GM18505 (cell line): ENCODE results near the gene ZNF746.
"Not testable (repeated sequence)": the region's sequence is repeated elsewhere in the genome, so short reads cannot be mapped to it uniquely, and the experiment has no call there.

Experiments
- ATAC-seq: cut with Tn5 transposase; IDR thresholded peaks from one replicate; pipeline ENCODE4 v1.9.1; 2021; ENCODE audit not compliant: unreplicated experiment
- POLR2A ChIP-seq: IDR thresholded peaks from 4 replicates; pipeline ENCODE4 v1.6.1; 2011; ENCODE audit warnings: borderline replicate concordance; ENCODE audit not compliant: insufficient read depth, insufficient read length; ENCODE audit errors: extremely low read depth

ZNF746 gene

DNA sequence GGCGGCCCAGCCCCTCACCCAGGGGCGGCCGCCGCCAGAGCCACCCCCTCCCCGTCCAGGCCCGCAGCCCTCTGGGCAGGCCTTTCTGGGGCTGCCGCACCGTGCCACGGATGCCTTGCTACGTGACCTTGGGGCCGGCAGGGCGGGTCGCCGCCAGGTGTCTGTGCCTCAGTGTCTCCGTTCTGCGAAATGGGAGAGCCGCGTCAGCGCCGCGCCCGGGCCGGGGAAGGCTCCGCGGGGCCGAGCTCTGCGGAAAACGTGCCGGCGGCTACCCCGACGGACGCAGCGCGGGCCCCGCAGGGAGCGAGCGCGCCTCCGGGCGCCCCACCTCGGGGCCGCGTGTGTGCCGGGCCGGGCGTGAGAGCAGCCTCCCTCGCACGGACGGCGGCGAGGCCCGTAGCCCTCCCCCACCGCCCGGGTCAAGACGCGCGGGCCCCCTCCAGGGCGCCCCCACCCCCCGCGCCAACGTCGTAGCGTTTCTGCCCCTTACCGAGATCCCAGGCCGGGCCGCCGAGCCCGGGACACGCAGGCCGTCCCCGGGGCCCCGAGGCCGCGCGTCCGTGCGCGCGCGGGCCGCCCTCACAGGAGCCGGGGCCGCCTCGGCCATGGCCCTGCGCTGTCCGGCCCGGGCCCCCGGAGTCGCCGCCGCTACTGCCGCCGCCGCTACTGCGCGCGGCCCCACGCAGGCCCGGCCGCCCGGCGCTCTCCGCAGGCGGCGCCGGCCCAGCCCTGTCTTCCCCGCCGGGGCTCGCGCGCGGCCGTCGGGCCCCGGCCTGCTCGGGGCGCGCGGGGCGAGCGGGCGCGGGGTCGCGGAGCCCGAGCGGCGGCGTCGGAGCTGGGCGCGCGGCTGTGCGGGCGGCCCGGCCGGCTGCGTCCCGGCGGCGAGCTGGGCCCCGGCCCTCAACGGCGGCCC lies 37.8 kb downstream of the ZNF746 start:
- peak; percentile 37 for ATAC-seq

DNA sequence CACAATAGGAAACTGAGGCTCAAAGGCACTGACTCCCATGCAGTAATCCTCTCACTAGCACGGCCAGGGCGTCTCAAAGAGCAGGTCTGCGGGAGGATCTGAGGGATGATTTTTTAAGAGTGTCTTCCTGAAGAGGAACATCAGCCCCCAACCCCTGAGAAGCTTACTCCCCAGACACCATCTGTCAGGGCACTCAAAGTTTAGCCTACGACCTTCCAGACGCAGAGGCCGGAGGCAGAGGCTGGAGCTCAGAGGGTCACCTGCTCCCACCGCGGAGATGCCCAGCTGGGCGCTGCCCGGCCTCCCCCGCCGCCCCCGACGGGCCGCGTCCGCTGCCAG lies 38.4 kb downstream of the ZNF746 start:
- ATAC-seq: no peak
- TF ChIP-seq POLR2A: no peak

More for the DNA sequence above, 37.8 kb downstream of the ZNF746 start:
- TF ChIP-seq POLR2A: peak; percentile 35

DNA sequence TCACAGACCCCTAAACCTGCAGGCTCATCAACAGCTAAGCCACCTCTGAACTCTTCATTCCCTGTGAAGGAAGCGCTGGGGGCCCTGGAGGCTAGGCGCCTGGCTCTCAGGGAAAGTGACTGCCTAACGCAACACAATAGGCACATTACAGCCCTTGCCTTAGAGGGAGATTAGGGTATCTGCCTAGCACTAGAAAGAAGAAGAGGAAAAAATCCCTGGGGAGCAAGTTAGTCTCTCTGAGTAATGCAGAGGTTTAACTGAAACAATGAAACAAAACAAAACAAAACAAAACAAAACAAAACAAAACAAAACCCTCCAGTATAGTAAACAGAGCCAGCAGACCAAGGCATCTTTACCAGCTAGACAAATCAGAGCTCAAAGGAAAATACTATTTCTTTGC lies 39.4 kb downstream of the ZNF746 start:
- no peak for TF ChIP-seq POLR2A
- ATAC-seq: no peak

DNA sequence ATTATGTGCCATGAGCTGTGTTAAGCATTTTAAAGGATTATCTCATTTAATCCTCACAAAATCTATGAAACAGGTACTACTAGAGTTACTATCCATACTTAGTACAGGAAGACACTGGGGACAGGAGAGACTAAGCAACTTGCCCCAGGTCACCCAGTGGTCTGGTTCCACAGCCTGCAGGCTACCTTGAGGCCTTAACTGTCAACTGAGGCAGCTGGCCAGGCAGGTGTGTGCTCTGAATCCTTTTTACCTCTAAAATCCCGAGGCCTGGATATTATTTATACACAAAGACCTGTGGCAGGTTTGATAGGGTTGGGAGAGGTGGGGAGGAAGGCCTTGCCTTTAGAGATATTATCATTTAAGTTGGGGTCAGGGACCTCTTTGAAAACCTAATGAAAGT lies 39.8 kb downstream of the ZNF746 start:
- TF ChIP-seq POLR2A: no peak
- ATAC-seq: no peak

DNA sequence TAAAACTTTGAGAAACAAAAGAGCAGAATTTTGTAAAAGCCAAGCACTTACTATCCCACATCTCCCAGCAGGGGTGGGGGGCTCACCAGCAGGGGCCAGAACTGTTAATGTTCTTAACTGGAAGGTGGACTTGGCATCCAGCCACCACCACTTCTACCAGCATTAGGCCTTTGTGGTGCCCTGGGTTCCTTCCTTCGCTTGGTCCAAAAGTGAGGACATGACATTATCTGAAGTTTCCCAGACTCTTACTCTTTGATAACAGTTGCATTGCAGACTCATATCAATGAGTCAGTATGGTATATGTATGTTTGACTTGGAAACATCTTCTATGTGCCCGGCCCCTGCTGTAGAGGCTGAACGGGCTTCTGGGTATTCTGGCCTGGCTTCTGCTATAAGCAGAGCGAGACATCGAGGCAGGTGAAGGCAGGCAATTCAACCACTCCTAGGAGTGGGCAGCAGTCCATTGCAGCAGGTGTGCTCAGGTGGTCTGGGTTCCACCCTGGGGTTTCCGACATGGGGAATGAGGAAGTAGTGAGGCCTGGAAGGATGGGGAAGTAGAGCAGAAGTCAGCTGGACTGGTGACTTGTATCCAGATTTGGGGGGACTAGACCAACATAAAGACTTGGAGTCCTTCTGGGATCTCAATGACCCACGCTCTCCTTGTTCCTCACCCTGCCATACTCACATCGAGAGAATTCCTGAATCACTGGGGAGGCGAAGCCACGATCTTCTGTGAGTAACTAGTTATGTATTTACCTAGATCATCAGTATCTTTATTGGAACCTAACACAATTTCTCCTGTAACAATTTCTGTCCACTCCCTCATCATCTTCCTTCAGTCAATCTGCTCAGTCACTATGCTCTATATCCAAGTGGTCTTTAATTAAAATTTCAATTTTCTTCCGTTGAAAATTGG lies 40.8 kb downstream of the ZNF746 start:
- no peak for ATAC-seq

DNA sequence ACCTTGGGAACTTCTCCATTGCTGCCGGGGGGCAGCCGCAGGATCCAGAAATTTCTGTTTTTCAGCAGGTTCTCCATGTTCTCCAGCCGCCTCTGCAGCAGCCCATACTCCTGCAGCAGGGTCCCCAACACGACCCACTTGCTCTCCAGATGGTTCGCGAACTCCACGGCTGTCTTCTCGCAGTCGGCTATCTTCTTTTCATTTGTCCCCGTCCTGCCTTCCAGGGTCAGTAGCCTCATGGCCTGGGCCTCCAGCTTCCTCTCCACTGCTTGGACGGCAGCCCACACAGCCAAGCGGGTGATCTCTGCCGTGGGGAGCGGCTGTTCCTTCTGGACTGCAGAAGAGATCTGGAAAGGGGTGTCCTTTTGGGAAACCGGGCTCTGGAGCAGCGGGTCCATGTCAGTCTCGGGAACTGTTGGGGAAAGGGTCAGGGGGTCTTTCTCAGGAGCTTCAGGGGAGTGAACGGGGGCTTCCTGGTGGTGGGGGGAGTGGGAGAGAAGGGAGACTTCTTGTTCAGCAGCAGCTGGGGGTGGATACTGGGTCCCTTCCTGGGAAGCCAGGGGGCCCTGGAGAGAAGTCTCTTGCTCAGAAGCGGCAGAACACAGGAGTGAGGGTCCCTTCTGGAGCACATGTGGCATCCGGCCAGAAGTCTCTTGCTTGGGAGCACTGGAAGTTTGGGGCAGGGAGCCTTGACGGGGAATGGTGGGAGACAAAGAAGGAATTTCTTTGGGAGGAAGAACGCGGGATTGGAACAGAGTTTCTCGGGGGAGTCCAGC lies 42.2 kb downstream of the ZNF746 start:
- no peak for TF ChIP-seq POLR2A
- no peak for ATAC-seq

More for the DNA sequence above, 40.8 kb downstream of the ZNF746 start:
- TF ChIP-seq POLR2A: no peak

DNA sequence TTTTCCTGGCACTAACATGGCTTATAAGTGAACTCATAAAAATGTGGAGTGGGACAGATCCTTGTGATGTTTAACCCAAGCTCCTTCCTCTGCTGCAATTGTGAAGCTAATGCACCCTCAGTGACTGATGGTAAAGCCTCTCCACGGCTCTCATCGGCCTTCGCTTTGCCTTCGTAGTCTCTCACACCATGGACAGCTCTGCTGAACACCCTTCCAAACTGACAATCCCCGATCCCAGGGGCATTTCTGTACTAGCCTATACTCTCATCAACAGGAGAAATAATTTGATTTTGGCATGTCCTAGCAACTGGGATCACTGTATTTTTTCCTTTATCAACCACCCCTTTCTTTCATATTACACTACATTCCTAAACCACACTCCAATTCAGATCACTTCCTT lies 42.9 kb downstream of the ZNF746 start:
- TF ChIP-seq POLR2A: no peak
- no peak for ATAC-seq

DNA sequence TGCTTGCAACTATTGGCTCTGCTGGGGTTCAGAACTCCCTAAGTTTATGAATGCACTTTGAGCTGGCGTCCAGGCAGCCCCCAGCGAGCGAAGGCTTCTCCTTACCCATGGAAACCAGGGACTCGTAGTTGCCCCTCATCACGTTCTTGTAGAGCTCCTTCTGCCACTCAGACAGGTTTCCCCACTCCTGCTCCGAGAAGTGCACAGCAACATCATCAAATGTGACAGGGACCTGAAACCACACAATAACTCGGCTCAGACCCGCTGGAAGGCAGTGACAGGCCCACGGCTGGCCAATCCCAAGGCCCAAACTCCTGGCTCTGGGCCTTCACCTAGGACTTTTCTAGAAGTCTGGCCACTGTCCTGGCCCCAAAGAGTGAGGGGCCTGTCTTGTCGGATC lies 43.6 kb downstream of the ZNF746 start:
- no peak for ATAC-seq
- TF ChIP-seq POLR2A: no peak

DNA sequence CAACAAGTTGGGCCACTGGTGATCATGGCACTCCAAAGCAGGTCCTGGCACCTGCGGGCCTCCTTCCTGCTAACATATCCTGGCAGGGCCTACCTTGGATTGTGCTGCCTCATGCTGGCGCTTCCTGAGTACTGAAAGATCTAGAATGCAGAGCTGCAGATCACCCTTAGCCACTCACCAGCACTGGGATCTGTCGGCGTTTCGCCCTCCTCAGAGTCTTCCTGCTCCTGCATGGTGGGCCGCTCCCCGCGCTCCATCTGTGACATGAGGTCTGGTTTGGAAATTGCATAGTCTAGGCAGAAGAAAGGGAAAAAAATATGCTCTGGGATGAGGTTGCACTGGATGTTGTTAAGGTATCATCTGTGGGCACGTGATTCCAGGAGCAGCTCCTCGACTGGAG lies 46.8 kb downstream of the ZNF746 start:
- no peak for ATAC-seq
- no peak for TF ChIP-seq POLR2A

DNA sequence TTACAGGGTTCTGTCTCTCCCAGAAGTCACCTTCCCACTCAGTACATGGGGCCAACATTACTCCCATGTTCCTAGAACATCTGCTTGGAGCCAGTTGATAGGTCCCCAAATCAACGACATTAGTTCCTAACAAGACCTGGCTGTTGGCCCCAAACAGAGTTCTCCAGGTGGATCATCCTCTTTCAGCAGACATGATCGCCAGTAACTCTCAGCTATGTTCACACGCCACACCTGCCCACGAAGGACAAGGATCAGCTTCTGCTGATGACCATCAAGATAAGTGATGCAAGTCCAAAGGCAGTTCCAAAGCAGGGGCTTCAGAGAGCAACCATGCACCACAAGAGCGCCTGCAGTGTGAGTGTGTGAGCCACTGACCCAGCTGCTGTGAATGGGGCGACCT lies 47.7 kb downstream of the ZNF746 start:
- no peak for TF ChIP-seq POLR2A
- ATAC-seq: no peak

DNA sequence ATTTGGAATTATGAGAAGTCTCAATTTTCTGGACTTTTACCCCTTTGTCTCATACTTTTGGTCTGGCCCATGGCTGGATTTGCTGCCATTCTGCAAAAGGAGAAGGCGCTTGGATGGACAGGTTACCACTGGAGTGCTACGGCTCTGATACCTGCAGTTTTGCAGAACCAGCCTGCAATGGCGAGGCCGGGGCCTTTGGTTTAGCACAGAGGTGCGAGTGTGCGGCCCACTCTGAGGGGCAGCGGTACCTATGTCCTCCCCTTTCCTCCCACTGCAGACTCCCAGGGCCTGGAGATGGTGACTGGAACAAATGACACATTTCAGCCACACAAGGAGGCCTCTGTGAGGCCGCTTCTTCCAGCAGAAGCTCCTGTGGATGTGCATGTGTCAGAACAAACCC lies 48.6 kb downstream of the ZNF746 start:
- no peak for TF ChIP-seq POLR2A
- ATAC-seq: no peak

DNA sequence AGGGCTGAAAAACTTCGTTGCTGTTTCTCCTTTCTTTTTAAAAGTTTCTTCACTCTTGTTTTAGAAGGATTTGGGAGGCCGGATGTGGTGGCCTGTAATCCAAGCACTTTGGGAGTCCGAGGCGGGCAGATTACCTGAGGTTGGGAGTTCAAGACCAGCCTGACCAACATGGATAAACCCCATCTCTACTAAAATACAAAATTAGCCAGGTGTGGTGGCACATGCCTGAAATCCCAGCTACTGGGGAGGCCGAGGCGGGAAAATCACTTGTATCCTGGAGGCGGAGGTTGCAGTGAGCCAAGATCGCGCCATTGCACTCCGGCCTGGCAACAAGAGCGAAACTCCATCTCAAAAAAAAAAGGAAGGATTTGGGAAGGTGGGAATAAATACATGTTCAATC lies 51.6 kb downstream of the ZNF746 start:
- not testable (repeated sequence) for ATAC-seq

DNA sequence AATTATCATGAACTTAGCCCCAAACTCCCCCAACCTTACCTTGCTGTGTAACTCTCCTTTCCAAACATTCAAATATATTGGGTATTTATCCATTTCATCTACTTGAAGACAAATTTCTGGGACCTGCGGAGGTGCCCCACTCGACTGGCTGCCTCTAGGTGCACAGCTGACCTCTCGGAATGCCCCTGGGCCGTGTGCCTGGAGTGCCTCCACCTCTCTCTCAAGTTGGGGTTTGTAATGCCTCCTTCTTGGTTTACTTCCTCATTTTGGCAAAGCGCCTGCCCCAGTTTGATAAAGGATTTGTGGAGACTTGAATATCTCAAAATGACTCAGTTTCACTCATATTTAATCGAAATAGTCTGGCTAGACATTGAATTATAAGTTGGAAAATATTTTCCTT lies 53.3 kb downstream of the ZNF746 start:
- no peak for TF ChIP-seq POLR2A
- no peak for ATAC-seq
